ENCODE results near the gene REL.
"Not testable (repeated sequence)": the region's sequence is repeated elsewhere in the genome, so short reads cannot be mapped to it uniquely, and the experiment has no call there.

Gene REL

GRCh38 chr2:60881047-60881932, at the start of gene REL:
Gene REL, plus strand, starts transcription at chr2:60881574. Its CDS starts 267 bp downstream, at chr2:60881841.
- in situ Hi-C loops (cut with MboI; ENCODE audit: low sequenced_read_pairs), result no loop called here

GRCh38 chr2:60831921-60832320, 49.5 kb upstream of the REL start:
- in situ Hi-C loops (cut with MboI; ENCODE audit: low sequenced_read_pairs), result no loop called here

- in situ Hi-C loops (cut with MboI; ENCODE audit: low sequenced_read_pairs), result no loop called here
Measured at GRCh38 chr2:60832621-60833020, 48.8 kb upstream of the REL start.

DNA sequence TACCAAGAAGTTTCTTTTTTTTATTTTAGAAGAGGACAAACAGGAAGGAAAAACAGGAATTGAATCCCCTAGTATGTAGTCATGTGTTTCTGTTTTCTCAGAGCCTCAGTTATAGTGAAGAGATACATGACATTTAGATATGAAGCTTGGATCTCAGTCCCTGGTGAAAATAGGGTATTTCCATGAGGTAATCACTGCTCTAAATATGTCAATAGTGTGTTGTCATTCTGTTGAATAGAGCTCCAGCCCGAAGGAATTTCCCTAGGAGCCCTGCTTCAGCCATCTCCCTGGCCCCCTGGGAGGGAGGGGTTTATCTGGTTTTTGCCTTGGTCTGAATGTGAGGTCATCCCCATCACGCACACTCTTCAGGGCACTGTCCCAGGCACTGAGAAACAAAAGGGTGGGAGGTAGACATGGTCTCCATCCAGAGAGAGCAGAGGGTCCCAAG, 47.1 kb upstream of the REL start:
- in situ Hi-C loops (cut with MboI; ENCODE audit: low sequenced_read_pairs), result no loop called here

GRCh38 chr2:60836491-60836890, 44.9 kb upstream of the REL start:
- in situ Hi-C loops (cut with MboI; ENCODE audit: low sequenced_read_pairs), result no loop called here

GRCh38 chr2:60837123-60837522, 44.3 kb upstream of the REL start:
- in situ Hi-C loops (cut with MboI; ENCODE audit: low sequenced_read_pairs), result no loop called here

GRCh38 chr2:60838481-60838880, 42.9 kb upstream of the REL start:
- in situ Hi-C loops (cut with MboI; ENCODE audit: low sequenced_read_pairs), result no loop called here

DNA sequence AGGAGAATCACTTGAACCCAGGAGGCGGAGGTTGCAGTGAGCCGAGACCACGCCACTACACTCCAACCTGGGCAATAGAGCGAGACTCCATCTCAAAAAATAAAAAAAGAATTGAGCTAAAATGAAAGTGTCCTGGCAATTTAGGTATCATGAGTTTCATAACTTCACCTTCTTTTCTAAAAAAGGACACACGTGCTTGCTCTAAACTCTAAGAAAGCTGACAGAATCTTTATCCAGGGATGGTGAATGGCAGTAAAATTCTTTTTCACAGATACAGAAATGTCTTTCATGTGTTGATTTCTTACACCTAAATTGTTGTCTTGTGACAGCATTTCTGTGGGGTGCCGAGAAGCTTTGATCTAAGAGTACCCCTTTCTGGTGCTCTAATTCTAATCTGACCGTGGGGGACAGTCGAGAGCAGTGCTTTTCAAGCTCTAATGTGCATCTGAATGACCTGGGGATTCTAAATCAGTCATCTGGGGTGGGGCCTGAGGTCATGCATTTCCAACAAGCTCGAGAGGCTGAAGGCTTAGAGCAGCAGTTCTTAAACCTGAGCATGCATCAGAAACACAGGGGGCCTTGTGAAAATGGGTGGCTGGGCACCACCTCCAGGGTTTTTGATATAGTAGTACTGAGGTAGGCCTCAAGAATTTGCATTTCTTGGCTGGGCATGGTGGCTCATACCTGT, 42.1 kb upstream of the REL start:
- in situ Hi-C loops (cut with MboI; ENCODE audit: low sequenced_read_pairs), result no loop called here

DNA sequence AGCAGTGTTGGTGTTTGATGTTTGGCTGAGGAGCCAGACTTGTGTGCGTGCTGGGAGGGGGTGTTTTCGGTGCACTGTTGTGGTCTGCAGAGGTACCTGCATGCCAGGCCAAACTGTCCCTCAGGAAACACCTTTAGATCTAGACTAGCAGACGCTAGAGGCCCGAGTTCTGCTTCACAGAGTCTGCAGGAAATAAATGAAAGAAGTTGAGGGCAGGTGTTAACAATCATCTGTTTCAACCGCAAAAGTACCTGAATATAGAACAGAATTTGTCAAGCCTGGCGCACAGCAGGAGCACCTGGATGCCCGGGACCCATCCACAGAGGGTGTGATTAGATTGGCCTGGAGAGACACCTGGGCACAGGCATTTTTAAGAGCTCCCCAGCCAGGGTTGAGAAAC, 40.5 kb upstream of the REL start:
- in situ Hi-C loops (cut with MboI; ENCODE audit: low sequenced_read_pairs), result no loop called here

- in situ Hi-C loops (cut with MboI; ENCODE audit: low sequenced_read_pairs), result no loop called here
Measured at GRCh38 chr2:60843006-60843405, 38.4 kb upstream of the REL start.

GRCh38 chr2:60844105-60844504, 37.3 kb upstream of the REL start:
- in situ Hi-C loops (cut with MboI; ENCODE audit: low sequenced_read_pairs), result no loop called here

DNA sequence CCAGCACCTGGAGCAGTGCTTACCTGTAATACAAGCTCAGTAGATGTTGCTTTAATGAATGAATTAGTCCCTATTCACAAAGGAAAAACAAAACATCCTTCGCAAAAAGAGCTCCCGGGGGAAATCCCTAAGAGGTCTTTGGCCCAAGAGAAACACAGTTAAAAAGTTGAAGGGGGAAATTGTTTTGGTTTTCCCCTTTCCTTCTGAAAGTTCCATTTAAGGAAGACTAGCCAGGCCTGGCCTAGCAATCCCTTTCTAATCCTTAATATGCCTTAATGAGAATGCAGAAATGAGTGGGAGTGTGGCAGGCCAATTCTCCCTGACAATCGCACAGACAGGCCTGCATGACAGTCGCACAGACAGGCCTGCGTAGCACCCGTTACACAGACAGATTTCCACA, 33.5 kb upstream of the REL start:
- in situ Hi-C loops (cut with MboI; ENCODE audit: low sequenced_read_pairs), result no loop called here

GRCh38 chr2:60849187-60849586, 32.2 kb upstream of the REL start:
- in situ Hi-C loops (cut with MboI; ENCODE audit: low sequenced_read_pairs), result no loop called here

DNA sequence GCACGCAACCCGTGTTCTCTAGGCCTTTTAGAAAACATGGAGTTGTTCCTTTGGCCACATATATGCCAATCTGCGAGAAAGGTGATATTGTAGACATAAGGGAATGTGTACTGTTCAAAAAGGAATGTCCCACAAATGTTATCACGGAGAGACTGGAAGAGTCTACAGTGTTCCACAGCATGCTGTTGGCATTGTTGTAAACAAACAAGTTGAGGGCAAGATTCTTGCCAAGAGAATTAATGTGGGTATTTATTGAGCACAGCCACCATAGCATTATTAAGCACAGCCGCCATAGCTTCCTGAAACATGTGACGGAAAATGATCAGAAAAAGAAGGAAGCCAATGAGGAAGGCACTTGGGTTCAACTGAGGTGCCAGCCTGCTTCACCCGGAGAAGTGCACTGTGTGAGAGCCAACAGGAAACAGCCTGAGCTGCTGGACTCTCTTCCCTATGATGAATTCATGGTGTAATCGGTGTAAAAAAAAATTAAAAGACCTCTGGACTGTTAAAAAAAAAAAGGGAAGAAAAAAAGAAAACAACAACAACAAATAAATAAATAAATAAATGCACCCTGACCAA, 29.0 kb upstream of the REL start:
- in situ Hi-C loops (cut with MboI; ENCODE audit: low sequenced_read_pairs), result no loop called here

DNA sequence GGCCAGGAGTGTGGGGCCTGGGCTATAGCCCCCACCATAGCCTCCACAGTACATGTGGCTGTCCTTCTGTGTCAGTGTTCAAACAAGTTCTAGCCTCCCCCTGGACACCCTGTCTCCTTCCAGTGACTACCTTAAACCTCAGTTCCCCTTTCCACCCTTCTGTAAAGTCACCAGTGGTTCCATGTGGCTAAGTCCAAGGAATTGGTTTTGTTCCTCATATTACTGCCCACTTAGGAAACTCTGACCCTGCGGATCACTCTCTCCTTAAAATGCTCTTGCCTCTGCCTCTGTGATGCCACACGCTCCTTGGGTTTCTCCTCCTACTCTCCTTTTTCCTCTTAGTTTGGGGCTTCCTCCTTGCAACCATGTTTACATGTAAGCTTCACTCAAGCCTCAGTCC, 27.8 kb upstream of the REL start:
- in situ Hi-C loops (cut with MboI; ENCODE audit: low sequenced_read_pairs), result no loop called here

- in situ Hi-C loops (cut with MboI; ENCODE audit: low sequenced_read_pairs), result no loop called here
Measured at GRCh38 chr2:60855989-60856669, 25.2 kb upstream of the REL start.

DNA sequence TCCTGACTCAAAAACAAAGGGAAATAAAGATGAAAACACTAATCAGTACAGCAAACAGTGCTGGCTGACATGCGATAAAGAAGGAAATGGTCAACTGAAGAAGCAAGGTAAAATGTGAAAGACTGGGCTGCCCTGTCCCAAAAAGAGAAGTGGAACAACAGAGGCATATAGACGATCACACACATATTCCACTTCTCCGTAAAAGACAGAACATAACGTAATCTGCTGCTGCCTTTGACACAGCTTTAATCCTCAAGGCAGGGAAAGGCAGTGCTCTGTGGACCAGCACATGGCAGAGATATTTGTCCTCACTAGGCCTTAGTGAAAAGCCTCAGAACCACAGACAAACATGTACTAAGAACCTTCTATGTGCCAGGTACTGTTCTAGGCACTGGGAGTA, 24.3 kb upstream of the REL start:
- in situ Hi-C loops (cut with MboI; ENCODE audit: low sequenced_read_pairs), result no loop called here

- in situ Hi-C loops (cut with MboI; ENCODE audit: low sequenced_read_pairs), result no loop called here
Measured at GRCh38 chr2:60858897-60859311, 22.5 kb upstream of the REL start.

DNA sequence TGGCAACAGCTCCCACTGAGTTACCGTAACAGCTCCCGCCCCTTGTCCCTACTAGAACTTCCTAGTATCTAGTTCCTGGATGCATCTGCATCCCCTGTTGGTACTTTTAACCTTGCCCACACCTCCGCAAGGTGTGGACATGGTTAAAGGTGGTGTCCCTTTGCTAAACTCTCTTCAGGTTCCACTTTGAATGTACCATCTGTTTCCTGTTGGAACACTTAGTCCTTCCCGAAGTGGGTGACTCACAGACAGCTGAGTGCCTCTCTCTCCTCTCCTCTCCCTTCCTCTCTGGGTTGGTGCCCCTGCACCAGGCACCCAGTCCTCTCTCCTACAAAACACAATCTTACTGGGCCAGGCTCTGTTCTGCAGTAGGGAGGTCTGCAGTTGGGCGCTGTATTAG, 19.6 kb upstream of the REL start:
- in situ Hi-C loops (cut with MboI; ENCODE audit: low sequenced_read_pairs), result no loop called here

DNA sequence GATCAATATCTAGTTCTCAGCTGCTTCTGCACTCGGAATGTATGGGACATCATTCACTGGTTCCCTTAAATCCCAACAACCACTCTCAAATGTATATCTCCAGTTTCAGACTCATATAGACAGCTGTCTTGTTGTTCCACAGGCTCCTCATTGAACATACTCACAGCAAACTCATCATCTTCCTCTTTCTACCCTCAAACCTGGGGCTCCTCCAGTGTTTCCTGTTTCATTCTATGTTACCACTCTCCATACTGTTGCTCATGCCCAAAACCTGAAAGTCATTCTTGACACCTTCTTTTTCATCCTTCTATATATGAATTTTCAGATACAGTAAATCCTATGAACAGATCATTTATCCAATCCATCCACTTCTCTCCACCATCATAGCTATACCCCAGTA, 18.7 kb upstream of the REL start:
- in situ Hi-C loops (cut with MboI; ENCODE audit: low sequenced_read_pairs), result no loop called here

DNA sequence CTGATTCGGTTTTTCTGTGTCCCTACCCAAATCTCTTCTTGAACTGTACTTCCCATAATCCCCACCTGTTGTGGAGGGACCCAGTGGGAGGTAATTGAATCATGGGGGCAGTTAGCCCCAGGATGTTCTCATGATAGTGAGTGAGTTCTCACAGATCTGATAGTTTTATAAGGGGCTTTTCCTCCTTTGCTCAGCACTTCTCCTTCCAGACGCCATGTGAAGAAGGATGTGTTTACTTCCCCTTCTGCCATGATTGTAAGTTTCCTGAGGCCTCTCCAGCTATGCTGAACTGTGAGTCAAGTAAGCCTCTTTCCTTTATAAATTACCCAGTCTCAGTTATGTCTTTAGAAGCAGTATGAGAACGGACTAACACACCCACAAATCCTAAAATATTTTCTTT, 16.0 kb upstream of the REL start:
- in situ Hi-C loops (cut with MboI; ENCODE audit: low sequenced_read_pairs), result not testable (repeated sequence)

All from HL-60/S4 treated with retinoic acid at 250 ng/mL for 4 days and 3 days (cell line).